A549 (cell line): ENCODE results near the gene ELL. TPM values are rescaled to one million over a fixed set of nuclear protein-coding genes. Genes with fewer than 3 reads are reported as not detected.

ENCODE experiments used
- ATAC-seq, 2 experiments: fragments of 200-7000 bp in 1 of 2; fragments of >200 bp in 1 of 2; cut with Nextera tagmentation in 1 of 2; cut with Tn5 transposase in 1 of 2; 3 replicates each; pipeline versions ENCODE4 v1.8.0 to v1.9.1; 2018 to 2020; ENCODE audit warnings: mild to moderate bottlenecking in 1 of 2, moderate library complexity in 1 of 2
- CTCF ChIA-PET: fragments of 300-600 bp; sonication (Branson Sonifier 250); formaldehyde crosslinking; extraction: SDS; loops from one replicate; lab custom pipeline; 2021; ENCODE audit warnings: antibody characterized with exemption, inconsistent platforms; lab: Yijun Ruan, JAX
- POLR2A ChIA-PET: fragments of 350-600 bp; formaldehyde crosslinking; extraction: SDS; loops from one replicate; lab custom pipeline; 2021; ENCODE audit warnings: antibody characterized with exemption, inconsistent platforms; lab: Yijun Ruan, JAX
- DNase-seq, 2 experiments: peaks; one replicate each; pipeline versions ENCODE4 v3.0.0 to v3.0.0-alpha.2; 2011 to 2016; ENCODE audit warnings: low read depth in 1 of 2, low spot score in 1 of 2
- FAIRE-seq: peaks from 2 replicates; lab custom pipeline; 2011; peaks lifted over from hg19 to GRCh38; lab: Jason Lieb, UNC
- H3K27ac ChIP-seq, 2 experiments: fragments of >200 bp; sonication (Bioruptor Twin); formaldehyde crosslinking; 3 replicates each; pipeline ENCODE4 v1.5.1; 2016 to 2017
- H3K4me1 ChIP-seq: fragments of >200 bp; sonication (Bioruptor Twin); formaldehyde crosslinking; 3 replicates; pipeline ENCODE4 v1.6.1; 2016
- H3K4me2 ChIP-seq: fragments of >200 bp; sonication (Bioruptor Twin); formaldehyde crosslinking; 3 replicates; pipeline ENCODE4 v1.6.1; 2016
- H3K4me3 ChIP-seq: fragments of >200 bp; sonication (Bioruptor Twin); formaldehyde crosslinking; 3 replicates; pipeline ENCODE4 v1.5.1; 2016
- H3K9me3 ChIP-seq: fragments of >200 bp; sonication (Bioruptor Twin); formaldehyde crosslinking; 3 replicates; pipeline ENCODE4 v1.6.1; 2016
- BHLHE40 ChIP-seq: IDR thresholded peaks from 2 replicates; pipeline ENCODE4 v1.6.1; 2012; ENCODE audit warnings: low read depth, low read length, inconsistent platforms
- CBX8 ChIP-seq: fragments of 200-600 bp; sonication (generic); IDR thresholded peaks from 2 replicates; pipeline ENCODE4 v1.6.1; 2016
- CEBPB ChIP-seq, 2 experiments: fragments of >200 bp in 1 of 2; sonication (Bioruptor Twin) in 1 of 2; formaldehyde crosslinking in 1 of 2; IDR thresholded peaks; 2 replicates each; pipeline ENCODE4 v1.6.1; 2012 to 2016
- EHF ChIP-seq: fragments of 250-450 bp; sonication (Bioruptor Pico); IDR thresholded peaks from 2 replicates; pipeline ENCODE4 v1.5.0; 2020; ENCODE audit warnings: mild to moderate bottlenecking
- EHMT2 ChIP-seq: fragments of 200-600 bp; sonication (generic); IDR thresholded peaks from 2 replicates; pipeline ENCODE4 v1.6.1; 2016; ENCODE audit warnings: antibody characterized with exemption, low read depth, mild to moderate bottlenecking, moderate library complexity
- FOSL2 ChIP-seq, 2 experiments: fragments of 450-650 bp in 1 of 2; fragments of >200 bp in 1 of 2; sonication (Bioruptor Twin) in 1 of 2; formaldehyde crosslinking; IDR thresholded peaks; 2 replicates each; pipeline versions ENCODE4 v1.5.0 to v1.6.1; 2016 to 2020; ENCODE audit warnings: mild to moderate bottlenecking in 1 of 2, moderate library complexity in 1 of 2
- HOXB13 ChIP-seq: fragments of 250-450 bp; sonication (Bioruptor Pico); IDR thresholded peaks from 2 replicates; pipeline ENCODE4 v1.5.0; 2020; ENCODE audit warnings: low read depth, mild to moderate bottlenecking, moderate library complexity
- SMC3 ChIP-seq: fragments of >200 bp; sonication (Bioruptor Twin); formaldehyde crosslinking; IDR thresholded peaks from 3 replicates; pipeline ENCODE4 v1.6.1; 2018; ENCODE audit warnings: inconsistent platforms
- TP53 ChIP-seq: fragments of 250-450 bp; sonication (Bioruptor Pico); IDR thresholded peaks from 2 replicates; pipeline ENCODE4 v1.5.0; 2021; ENCODE audit warnings: mild to moderate bottlenecking, moderate library complexity
- ZFP36 ChIP-seq: fragments of 450-650 bp; IDR thresholded peaks from 2 replicates; pipeline ENCODE4 v1.6.1; 2014; ENCODE audit warnings: borderline replicate concordance; ENCODE audit not compliant: partially characterized antibody
- WGBS: methylation state at CpG from one replicate; pipeline ENCODE4 v1.1.6; 2017; ENCODE audit errors: missing lambda C conversion rate; 5-methylcytosine and 5-hydroxymethylcytosine counted together
- polyA plus RNA-seq, 4 experiments: library from polyadenylated mRNA; depleted of rRNA in 3 of 4; stranded (reverse); fragments of >200 nt; fragmentation: RNase III in 1 of 4; extraction: RNeasy Plus Mini Kit Qiagen cat#74134 plus additional on column Dnase treatment in 1 of 4; gene quantifications; 2 replicates in 3 of 4; 3 replicates in 1 of 4; pipeline ENCODE4 v1.2.3, GENCODE V29; 2011 to 2017
- TF ChIP-seq, protein P1 (sequence below): IDR thresholded peaks from 2 replicates; pipeline ENCODE4 v1.6.1; 2012
- TF ChIP-seq, protein P2 (sequence below): fragments of >200 bp; sonication (Bioruptor Twin); formaldehyde crosslinking; IDR thresholded peaks from 2 replicates; pipeline ENCODE4 v1.6.1; 2016
- TF ChIP-seq, protein P3 (sequence below): fragments of 250-450 bp; sonication (Bioruptor Pico); IDR thresholded peaks from 2 replicates; pipeline ENCODE4 v1.5.0; 2020; ENCODE audit warnings: low read depth, mild to moderate bottlenecking, moderate library complexity
- TF ChIP-seq, protein P4 (sequence below): fragments of 200-600 bp; sonication (generic); IDR thresholded peaks from 2 replicates; pipeline ENCODE4 v1.6.1; 2016; ENCODE audit warnings: antibody characterized with exemption, mild to moderate bottlenecking, moderate library complexity

ELL gene
- polyA plus RNA-seq, 2 of the 4 experiments (the other 2 are of a cell fraction) = 1.6 to 3.6 TPM

DNA sequence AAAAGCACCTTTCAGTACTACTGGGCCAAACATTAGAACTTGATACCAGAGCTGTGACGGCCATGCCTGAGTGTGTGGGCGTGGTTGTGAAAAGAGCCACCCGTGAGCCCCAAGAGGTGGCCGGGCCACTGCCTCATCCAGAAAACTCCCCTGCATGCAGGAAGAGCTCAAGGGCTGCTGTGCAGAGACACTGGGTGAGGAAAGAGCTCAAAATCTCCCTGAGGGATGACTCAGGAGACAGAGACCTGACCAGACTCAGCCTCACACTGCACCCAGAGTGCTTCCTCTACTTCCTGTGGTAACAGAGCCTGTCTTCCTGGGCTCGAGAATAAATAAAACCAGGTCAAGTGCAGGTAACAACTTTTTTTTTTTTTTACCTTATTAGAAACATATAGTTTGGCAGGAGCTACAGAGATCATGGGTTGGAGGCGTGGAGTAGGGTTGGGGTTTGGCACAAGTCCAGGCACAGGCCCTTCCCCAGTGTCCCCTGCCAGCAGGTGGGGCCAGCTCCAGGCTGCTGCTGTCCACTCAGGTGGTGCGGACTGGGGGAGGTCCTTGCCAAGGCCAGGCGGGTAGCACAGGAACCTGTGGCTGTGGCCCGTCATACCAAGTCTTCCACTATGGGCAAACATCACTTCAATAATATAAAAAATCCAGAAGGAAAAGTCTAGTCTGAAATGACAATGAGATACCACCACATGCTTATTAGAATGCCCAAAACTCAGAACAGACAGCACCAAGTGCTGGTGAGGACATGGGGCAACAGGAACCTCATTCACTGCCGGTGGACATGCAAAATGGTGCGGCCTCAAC, 25.5 kb downstream of the ELL start:
- Histone ChIP-seq H3K4me2 (peak overlapping the region; percentile 12; the same call in 1 of the 3 replicates), H3K9me3 (no peaks in the 10 kb centered on the region), H3K4me1 (peaks cover 12% of the 10 kb centered on the region), H3K27ac (peak overlapping the region in 1 of 2 experiments; percentile 65; a peak in 2 of 6 replicates), H3K4me3 (no peak overlapping the region)
- POLR2A ChIA-PET = no interaction called here
- DNase-seq = peak in 1 of 2 experiments; percentile 28
- CTCF ChIA-PET = interaction anchor here (0.8 to 1.5 kb wide), 5 partner anchors 10 to 86 kb away, joined by 3 to 4 read pairs (median 3); no protein-coding TSS in a partner anchor
- TF ChIP-seq EHMT2 (no peak), EHF (CRISPR knock-in tag) (no peak), FOSL2 (IDR thresholded peaks at IDR 0.05) (no peak), FOSL2 (CRISPR knock-in tag; IDR thresholded peaks at IDR 0.05) (no peak), ZFP36 (no peak), CEBPB (IDR thresholded peaks at IDR 0.05) (no peak), TP53 (CRISPR knock-in tag) (no peak), BHLHE40 (no peak)
- TF ChIP-seq, protein P1, sequence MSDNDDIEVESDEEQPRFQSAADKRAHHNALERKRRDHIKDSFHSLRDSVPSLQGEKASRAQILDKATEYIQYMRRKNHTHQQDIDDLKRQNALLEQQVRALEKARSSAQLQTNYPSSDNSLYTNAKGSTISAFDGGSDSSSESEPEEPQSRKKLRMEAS = no peak
- TF ChIP-seq, protein P2, sequence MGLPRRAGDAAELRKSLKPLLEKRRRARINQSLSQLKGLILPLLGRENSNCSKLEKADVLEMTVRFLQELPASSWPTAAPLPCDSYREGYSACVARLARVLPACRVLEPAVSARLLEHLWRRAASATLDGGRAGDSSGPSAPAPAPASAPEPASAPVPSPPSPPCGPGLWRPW = no peak
- TF ChIP-seq, protein P3, sequence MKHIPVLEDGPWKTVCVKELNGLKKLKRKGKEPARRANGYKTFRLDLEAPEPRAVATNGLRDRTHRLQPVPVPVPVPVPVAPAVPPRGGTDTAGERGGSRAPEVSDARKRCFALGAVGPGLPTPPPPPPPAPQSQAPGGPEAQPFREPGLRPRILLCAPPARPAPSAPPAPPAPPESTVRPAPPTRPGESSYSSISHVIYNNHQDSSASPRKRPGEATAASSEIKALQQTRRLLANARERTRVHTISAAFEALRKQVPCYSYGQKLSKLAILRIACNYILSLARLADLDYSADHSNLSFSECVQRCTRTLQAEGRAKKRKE (CRISPR knock-in tag) = no peak
- ATAC-seq = peak; percentile 78; a peak in 5 of 6 replicates
- 69% methylated on average over 11 of the region's 11 CpGs for WGBS
- no peak for FAIRE-seq

DNA sequence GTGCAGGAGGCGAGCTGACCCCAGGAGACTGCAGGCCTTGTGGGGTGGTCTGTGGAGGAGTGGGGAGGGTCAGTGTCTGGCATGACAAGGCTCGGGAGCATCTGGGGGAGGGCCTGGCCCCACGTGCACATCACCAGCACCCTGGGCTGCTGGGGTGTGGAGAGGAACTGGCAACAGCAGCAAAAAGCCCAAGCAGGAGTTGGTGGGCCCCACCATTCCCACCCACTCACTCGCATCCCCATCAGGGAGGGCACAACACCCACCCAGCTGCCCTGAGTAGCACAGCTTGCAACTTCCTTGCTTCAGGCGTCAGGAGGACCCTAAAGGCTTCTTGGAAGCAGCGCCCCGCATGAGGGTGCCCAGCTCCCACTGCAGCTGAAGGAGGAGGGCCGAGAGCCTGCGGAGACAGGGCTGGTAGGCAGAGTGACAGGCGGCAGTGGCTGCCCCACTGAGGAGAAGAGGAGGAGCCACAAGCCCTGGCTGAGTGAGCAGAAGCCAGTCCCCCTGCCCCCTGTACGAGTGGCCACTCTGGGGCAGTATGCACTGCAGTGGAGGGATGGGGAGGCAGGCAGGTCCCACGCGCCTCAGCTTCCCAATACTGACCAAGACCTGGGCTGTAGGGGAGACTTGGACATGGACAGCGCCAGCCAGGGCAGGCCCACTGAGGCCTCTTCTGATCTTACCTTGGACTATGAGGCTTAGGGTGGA, 26.5 kb downstream of the ELL start:
- FAIRE-seq (no peak), DNase-seq (no peak), ATAC-seq (peak; percentile 14 to 16; a peak in 1 of 6 replicates)
- TF ChIP-seq, protein P1 = no peak
- TF ChIP-seq, protein P4, sequence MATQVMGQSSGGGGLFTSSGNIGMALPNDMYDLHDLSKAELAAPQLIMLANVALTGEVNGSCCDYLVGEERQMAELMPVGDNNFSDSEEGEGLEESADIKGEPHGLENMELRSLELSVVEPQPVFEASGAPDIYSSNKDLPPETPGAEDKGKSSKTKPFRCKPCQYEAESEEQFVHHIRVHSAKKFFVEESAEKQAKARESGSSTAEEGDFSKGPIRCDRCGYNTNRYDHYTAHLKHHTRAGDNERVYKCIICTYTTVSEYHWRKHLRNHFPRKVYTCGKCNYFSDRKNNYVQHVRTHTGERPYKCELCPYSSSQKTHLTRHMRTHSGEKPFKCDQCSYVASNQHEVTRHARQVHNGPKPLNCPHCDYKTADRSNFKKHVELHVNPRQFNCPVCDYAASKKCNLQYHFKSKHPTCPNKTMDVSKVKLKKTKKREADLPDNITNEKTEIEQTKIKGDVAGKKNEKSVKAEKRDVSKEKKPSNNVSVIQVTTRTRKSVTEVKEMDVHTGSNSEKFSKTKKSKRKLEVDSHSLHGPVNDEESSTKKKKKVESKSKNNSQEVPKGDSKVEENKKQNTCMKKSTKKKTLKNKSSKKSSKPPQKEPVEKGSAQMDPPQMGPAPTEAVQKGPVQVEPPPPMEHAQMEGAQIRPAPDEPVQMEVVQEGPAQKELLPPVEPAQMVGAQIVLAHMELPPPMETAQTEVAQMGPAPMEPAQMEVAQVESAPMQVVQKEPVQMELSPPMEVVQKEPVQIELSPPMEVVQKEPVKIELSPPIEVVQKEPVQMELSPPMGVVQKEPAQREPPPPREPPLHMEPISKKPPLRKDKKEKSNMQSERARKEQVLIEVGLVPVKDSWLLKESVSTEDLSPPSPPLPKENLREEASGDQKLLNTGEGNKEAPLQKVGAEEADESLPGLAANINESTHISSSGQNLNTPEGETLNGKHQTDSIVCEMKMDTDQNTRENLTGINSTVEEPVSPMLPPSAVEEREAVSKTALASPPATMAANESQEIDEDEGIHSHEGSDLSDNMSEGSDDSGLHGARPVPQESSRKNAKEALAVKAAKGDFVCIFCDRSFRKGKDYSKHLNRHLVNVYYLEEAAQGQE = no peak
- no peak for TF ChIP-seq CBX8
- no peak for TF ChIP-seq SMC3
- 87% methylated on average over 7 of the region's 14 CpGs for WGBS
- ChIA-PET POLR2A (no interaction called here), CTCF (interaction anchor here (0.8 to 3.2 kb wide), 5 partner anchors 9 to 93 kb away, joined by 3 to 15 read pairs (median 4); partner anchors contain the start of gene REX1BD)
- H3K4me1 ChIP-seq = peaks cover 12% of the 10 kb centered on the region
- no peaks in the 10 kb centered on the region for H3K9me3 ChIP-seq
- H3K4me3 ChIP-seq = no peak overlapping the region
- peak overlapping the region in 1 of 2 experiments; percentile 65; a peak in 1 of 6 replicates for H3K27ac ChIP-seq
- H3K4me2 ChIP-seq = no peak overlapping the region

DNA sequence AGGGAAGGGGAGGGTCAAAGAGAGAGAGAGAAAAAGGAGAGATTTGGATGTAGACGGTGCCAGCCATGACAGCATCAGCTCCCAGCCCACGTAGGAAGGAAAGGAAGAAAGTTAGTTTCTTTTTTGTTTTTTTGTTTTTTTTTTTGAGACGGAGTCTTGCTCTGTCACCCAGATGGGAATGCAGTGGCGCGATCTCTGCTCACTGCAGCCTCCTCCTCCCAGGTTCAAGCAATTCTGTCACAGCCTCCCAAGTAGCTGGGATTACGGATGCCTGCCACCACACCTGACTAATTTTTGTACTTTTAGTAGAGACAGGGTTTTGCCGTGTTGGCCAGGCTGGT, 27.6 kb downstream of the ELL start:
- H3K9me3 ChIP-seq = no peaks in the 10 kb centered on the region
- TF ChIP-seq HOXB13 (CRISPR knock-in tag) = no peak
- no peak overlapping the region for H3K27ac ChIP-seq
- CTCF ChIA-PET = interaction anchor here (0.6 to 3.6 kb wide), 5 partner anchors 25 to 94 kb away, joined by 3 to 15 read pairs (median 11); partner anchors contain the start of genes ELL and REX1BD
- DNase-seq = no peak
- no peak overlapping the region for H3K4me2 ChIP-seq
- H3K4me1 ChIP-seq = peaks cover 12% of the 10 kb centered on the region
- no peak for FAIRE-seq
- POLR2A ChIA-PET = no interaction called here
- no peak overlapping the region for H3K4me3 ChIP-seq
- ATAC-seq = no peak
- 90% methylated on average over 7 of the region's 7 CpGs for WGBS
